Effector CD8-positive, alpha-beta T cell (primary cell): ENCODE measurements around the gene RABGAP1L.

Source experiments
- DNase-seq: peaks from one replicate; lab custom pipeline; 2025; lab: John Stamatoyannopoulos, UW

The RABGAP1L gene

DNA sequence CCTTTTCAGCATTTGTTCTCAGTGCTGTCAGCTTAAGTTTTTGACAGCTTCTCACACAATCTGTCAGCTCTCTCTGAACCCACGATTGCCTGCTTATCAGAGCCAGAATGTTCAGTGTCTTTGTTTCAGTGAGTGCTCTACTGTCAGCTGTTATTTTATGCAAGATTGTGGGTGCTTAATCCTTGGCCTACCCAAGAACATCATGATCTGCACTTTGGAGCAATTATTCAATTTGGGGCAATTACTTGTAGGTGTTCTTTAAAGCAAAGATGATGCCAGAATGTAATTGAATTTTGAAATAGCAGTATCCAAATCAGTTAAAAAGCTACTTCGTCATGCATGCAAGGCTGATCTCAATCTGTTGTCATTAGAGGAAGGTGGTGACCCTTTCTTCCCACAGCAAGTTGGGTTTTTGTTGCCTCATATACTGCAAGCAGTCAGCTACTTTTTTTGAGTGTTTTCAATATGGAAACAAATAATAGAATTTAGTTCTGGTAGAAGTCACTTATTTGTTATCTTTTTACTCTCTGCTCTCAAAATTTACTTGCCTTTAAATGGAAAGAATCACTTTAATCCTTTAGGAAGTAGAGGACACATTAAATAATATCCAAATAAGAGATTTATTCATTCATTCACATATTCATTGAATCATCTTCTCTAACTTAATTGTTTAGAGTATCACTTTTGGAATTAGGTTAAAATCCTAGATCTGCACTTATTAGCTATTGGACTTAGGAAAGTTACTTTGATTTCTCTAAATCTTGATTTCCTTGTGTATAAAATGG is 586.9 kb downstream of the RABGAP1L start:
- no peak for DNase-seq

DNA sequence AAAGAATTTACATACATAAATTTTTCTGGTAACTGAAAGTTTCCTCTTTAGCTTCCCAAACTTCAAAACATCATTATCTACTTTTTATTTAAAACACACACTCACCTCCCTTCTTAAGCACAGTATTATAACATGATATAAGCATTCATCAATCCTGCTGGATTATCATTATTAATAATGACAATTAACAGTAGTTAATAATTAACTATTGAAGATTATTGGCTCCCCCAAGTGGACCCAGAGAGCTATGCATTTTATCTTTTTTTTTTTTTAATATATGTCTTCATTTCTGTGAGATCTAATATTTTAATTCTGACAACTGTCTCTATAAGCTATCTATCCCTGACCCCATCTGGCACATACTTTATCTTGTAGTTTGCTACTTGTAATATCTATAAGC is 588.3 kb downstream of the RABGAP1L start:
- no peak for DNase-seq

DNA sequence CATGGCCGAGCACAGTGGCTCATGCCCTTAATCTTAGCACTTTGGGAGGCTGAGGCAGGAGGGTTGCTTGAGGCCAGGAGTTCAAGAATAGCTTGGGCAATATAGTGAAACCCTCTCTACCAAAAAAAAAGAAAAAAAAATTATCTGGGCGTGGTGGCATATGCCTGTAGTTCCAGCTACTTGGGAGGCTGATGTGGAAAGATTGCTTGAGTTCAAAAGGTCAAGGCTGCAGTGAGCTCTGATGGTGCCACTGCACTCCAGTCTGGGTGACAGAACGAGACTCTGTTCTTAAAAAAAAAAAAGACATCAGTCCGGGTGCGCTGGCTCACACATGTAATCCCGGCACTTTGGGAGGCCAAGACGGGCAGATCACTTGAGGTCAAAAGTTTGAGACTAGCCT is 589.3 kb downstream of the RABGAP1L start:
- no peak for DNase-seq

DNA sequence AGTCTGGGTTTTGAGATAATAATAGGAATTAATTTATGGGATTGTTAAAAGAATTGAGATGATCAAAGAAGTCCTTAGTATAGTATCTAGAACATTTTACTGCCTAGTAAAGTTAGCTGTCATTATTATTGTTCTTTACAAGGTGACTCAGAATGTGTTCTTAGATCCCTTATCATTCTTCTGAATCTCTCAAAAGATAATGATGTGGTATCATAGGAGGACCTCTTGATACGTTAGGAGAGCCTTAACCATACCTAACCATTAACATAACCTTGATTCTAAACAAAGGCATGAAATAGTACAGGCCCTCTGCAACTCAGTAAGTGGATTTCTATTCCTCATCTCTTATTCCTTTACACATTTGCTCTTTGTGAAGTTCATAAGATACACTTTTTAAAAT is 593.8 kb downstream of the RABGAP1L start:
- DNase-seq, result no peak

DNA sequence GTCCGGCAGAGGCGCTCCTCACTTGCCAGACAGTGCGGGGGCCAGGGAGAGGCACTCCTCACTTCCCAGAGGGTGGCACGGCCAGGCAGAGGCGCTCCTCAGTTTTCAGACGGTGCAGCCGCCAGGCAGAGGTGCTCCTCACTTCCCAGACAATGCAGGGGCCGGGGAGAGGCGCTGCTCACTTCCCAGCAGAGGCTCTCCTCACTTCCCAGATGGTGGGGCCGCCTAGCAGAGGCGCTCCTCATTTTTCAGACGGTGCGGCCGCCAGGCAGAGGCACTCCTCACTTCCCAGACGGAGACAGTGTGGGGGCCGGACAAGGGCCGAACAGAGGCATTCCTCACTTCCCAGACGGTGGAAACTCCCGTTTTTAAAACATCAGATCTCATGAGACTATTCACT is 602.0 kb downstream of the RABGAP1L start:
- DNase-seq, result no peak

DNA sequence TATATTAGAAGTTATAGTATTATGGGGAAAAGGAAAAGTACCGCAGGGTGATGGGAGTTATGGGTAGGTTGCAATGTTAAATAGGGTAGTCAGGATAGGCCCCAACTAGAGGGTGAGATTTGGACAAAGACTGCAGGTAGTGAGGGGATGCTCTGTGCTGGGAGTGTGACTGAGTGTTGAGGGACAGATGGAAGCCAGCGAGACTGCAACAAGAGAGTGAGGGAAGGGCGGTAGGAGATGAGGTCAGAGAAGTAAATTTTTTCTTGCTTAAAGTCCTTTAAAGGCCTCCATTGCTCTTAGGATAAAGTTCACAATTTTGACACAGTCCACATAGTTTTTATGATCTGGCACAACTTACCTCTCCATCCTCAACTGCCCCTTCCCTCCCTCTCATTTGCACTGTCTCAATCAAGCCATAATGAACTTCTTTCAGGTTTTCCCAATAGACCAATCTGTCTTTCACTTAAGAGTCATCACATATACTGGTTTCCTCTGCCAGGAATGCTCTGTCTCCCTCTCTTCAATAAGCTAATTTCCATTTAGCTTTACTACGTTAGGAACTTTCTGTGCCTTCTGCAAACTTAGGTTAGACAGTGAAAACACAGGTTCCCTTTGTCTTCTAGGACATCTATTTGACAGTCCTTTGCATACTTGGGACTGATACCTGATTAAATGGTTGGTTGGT is 602.7 kb downstream of the RABGAP1L start:
- no peak for DNase-seq

DNA sequence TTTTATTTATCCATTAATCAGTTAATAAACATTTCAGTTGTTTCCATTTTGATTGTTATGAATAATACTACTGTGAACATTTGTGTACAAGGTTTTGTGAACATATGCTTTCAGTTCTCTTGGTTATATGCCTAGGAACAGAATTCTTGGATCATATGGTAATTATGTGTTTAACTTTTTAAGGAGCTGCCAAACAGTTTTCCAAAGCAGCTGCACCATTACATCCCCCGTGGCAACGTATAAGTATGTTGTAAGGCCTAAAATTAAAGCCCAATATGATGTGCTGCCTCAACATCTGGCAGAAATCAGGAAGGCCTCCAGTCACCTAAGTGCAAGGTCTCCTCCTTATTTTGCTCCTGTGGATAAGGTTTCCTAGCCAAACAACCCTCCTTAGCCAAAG is 604.9 kb downstream of the RABGAP1L start:
- DNase-seq, result no peak

DNA sequence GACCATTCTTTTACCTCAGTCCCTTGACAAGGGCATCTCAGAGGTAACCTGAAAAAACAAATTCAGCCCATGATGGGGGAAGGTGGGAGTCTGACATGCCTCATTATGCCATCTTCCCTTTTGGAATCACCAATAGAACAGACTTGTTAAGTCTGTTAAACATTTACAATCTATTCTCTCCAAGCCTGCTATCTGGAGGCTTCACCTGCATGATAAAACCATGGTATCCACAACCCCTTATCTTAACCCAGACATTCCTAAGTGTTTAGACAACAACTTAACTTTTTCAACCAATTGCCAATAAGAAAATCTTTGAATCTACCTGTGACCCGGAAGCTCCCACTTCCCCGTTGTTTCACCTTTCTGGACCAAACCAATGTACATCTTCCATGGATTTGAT is 607.4 kb downstream of the RABGAP1L start:
- DNase-seq, result no peak

DNA sequence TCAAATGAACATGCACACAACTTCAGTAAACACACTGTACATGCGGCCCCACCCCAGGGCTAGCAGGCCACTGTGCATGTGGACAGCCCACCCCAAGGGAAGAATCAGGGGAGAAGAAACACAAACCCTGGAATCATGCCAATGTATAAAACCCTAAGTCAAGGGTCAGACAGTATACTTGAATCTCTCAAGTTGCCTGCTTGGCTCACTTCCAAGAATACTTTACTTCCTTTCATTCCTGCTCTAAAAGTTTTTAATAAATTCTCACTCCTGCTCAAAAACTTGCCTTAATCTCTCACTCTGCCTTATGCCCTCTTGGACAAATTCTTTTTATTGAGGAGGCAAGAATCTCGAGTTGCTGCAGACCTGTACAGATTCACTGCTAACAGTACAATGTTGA is 609.2 kb downstream of the RABGAP1L start:
- no peak for DNase-seq

DNA sequence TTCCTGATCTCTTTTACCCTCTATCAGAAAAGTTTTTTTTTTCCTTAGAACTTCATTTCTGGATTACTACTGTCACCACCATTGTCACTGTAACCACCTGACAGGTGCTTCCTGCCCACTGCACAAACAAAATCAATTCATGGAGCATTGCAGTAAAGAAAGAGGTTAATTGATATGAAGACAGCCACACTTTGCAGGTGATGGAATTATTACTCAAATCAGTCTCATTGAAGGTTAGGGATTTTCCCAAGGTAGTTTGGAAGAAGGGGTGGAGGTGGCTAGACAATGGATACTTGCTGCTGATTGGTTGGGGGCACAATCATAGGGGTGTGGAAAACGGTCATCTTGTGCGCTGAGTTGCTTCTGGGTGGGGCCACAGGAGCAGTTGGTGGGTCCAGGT is 609.6 kb downstream of the RABGAP1L start:
- DNase-seq, result no peak

DNA sequence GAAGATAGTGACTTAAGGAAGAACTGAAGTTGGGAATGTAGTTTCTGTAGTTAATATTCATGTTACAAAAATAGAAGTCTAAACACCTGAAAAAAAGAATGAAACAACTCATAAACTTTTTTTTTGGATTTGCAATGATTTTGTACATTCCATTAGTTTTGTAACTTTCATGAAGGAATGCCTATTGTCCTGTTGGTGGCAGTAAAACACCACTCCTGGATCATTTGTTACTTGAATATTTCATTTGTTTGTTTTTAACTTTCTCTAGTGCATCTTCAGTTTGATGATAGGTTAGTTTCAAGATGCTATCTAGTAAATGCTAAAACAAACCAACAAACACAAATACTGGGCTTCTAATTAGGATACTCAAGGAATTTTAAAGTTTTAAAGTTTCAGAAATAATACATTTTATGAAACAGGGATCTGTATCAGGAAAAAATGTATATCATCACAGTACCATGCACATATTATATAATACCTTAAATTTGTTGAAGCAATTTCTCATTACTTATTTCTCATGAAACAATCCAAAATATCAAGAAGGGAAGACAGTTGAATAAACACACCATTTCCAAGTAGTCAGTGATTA is 610.7 kb downstream of the RABGAP1L start:
- no peak for DNase-seq

DNA sequence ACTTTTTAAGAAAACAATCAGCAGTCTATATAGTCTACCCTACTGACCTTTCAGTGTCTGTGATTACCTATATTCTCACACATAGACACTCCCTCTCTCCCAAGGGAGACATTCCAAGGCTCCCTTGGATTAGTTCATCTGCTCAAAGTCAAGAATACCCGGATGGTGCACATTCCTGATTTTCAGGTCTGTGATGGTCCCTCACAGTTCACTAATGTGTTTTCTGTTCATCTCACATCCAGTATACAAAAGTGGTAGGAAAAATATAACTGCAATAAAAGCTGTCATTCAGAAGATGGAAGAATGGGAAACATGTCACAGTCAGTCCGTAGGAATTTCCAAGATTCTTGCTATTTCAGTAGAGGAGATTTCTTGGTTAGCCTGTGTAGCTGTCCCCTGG is 616.3 kb downstream of the RABGAP1L start:
- no peak for DNase-seq

DNA sequence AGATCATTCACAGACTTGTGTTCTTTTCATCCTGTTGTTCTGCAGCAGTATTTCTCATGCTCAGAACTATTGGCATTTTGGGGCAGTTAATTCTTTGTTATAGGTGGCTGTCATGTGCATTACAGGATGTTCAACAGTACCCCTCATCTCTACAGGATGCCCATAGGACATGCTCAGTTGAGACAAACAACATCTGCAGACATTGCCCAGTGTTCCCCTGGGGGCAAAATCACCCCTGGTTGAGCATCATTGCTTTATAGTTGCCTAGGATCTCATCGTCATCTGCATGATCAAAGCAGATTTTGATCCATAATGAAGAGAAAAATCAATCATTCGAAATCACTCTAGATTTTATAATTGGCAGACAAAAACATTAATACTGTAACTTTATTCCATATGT is 617.9 kb downstream of the RABGAP1L start:
- no peak for DNase-seq

DNA sequence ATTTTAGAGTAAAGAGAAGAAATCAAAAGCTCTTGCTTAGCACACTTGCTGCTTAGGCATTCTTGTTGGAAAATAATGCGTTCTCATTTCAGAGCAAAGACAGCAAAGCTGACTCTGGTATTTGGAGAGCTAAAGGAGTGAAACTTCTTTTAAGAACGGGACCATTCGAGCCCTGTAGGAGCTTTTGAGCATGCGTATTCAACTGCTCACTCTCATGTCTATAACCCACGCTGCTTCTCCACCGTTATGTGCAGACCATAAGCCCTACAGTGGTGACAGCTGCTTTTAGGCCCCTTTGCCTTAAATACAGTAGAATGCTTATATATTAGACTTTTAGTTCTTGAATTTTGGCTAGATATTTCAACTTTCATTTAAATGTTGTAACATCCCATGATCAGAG is 626.2 kb downstream of the RABGAP1L start:
- DNase-seq, result no peak

DNA sequence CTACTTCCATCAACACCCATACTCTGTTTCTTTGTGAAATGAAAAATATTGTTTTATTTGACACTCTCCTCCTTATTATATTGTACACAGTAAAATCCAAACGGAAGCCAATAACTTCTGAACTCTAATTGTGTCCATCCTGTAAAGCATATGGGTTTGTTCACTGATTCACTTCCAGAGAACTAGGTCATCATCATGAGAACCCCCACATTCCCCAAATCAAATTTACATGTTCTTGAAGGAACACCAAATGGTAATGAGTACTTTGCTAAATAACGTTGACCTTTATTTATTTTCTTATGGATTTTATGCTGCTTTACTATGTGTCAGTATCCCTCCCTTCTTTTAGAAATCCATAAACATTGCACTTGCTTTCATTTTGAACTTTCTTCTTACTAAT is 627.0 kb downstream of the RABGAP1L start:
- DNase-seq, result no peak

DNA sequence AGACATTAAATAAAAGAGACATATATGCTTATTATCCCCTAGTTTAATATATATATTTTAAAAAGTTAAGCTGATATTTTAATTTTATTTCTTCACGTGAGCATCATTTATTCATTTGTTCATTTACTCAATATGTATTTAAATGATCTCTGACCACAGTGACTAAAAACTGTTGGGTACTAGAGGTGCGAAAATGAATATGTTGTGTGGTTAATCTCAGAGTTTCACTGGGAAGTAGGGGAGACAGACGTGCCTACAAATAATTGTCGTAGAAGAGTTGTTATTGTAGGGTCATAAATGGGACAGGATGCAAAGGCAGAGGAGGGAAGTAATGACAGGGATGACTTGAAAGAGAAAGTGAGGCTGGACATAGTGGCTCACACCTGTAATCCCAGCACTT is 627.4 kb downstream of the RABGAP1L start:
- no peak for DNase-seq

DNA sequence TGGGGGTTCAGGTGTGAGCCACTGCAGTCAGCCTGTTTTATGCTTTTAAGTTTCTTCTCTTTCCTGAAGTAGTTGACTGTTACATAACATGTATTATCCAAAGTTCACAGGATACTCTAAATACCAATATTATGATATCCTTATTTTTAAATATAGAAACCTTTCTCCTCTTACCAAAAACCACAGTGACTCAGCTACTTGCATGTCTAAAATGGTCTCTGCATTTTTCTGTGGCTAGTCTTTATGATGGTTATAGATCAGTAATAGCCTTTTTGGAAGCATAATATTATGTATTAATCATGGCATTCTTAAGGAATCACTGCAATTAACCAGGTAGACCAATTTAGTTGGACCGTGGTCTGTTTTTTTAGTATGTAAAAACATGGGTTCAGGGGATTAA is 629.7 kb downstream of the RABGAP1L start:
- no peak for DNase-seq

DNA sequence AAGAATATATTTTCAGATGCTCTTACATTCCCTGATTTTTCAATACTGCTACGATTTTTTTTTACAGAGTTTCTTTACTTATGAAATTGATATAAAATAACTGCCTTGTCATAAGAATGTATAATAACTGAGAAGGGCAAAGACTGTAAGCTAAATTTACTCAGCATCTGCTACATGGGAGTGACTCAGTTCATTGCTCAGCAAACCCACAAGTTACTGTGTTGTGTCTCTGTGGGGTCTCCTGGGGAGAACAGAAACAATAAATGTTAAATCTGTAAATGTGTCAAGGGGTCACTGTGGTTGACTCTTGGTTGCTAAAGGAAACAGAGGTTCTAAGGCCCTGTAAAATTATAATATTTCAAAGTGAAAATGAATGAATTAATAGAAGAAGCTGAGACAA is 630.1 kb downstream of the RABGAP1L start:
- no peak for DNase-seq

DNA sequence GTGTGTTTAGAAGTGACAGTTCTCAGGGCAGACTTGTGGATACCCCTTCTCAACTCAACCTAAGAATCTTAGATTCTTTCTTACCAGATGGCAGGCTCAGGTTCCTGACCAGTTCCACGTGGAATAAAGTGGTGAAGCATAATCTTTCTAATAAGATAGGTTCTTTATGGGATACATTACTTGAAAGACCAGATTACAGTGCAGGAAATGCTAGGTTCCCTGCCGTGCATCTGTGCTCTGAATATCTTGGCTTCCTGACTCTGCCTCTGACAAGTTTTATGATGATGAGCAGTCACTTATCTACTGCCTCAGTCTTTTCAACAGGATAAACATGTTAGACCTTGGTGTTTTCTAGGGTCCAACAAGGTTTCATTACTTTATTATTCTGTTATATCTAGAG is 632.5 kb downstream of the RABGAP1L start:
- DNase-seq, result no peak

DNA sequence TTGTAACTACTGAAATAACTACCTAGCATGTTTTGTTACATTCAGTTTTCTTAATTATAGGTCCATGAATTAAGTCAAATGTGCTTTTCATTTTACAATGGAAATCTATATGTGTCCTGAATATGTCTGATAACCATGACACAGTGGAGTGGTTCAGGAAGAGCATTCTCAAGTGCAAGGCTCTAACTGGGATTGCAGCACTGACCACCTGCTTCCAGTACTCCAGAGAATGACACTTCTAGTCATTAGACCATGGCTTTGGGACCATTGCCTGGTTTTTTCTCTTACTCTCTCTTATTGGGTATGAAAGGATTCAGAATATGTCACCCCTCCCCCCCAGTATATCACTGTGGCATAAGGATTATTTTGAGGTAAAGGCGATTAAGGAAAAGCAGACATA is 635.5 kb downstream of the RABGAP1L start:
- no peak for DNase-seq

DNA sequence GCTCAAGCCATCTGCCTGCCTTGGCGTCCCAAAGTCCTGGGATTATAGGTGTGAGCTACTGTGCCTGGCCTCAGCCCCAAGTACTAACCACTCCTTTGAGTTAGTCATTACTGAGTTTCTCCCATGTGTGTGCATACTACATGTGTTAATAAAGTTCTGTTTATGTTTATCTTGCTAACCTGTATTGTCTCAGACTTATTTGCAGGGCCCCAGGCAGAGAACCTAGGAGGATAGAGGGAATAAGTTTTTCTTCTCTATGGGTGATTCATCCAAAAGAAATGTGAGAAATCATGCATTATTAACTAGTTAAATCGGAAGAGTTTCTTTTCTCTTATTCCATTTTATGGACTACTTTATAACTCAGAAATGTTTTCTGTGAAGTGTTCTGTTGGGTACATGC is 636.5 kb downstream of the RABGAP1L start:
- no peak for DNase-seq

DNA sequence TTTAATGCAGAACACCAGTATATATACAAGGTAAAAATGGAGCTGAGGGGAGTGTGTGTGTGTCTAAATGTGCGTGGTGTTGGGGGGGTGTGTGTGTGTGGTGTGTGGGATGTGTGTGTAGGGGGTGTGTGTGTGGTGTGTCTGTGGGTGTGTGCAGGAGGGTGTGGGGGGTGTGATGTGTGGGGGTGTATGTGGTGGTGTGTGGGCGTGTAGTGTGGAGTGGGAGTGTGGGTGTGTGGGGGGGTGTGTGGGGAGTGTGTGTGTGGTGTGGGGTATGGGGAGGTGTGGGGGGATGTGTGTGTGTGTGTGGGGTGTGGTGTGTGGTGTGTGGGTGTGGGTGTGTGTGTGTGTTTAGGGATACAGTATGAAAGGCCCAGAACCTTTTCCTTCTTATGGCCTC is 638.1 kb downstream of the RABGAP1L start:
- DNase-seq, result no peak

DNA sequence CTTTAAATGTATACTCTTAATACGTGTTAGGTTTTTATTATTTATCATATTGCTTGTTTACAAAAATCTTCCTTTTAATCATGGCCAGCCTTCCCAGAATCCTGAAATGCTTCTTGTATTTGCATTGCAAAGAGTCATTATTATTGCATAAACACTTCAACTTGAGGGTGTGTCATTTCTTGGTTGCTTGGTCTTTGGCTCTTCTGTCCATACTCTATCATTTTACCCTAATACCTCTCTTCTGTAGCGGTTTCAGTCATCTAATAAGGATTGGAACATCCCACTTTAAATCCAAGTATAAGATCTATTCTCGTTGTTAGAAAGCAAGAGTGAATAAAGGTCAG is 639.8 kb downstream of the RABGAP1L start:
- DNase-seq, result no peak
